Measurements from ENCODE around the gene BCS1L. TPM values are rescaled to one million over a fixed set of nuclear protein-coding genes. Genes with fewer than 3 reads are reported as not detected.

Gene BCS1L
- total RNA-seq, 1 experiment from 2014 or later, result 39.1 TPM

GRCh38 chr2:218671654-218672566, 12.4 kb downstream of the BCS1L start, which contains the start of the genes RNF25 and STK36:
Gene RNF25 (minus strand): TSS chr2:218672002. CDS start chr2:218671970, 32 bp downstream.
Gene STK36 (plus strand): TSS chr2:218672086. CDS start chr2:218672830, 744 bp downstream.
- Mint-ChIP-seq H3K9me3 (no peaks in the 10 kb centered on the region; a peak in 1 of 5 replicates), H3K4me1 (peaks cover 12 to 14% of the 10 kb centered on the region in 2 experiments), H3K27ac (peak within 1 kb of the TSS; percentile 97 to 100 (median 99)), H3K27me3 (ENCODE audit: low read depth) (no peaks in the 10 kb centered on the region; the same call in 1 of the 2 replicates), H3K4me3 (peak within 1 kb of the TSS; percentile 99 to 100), H3K36me3 (ENCODE audit: insufficient read depth in 1 of 3, low read depth in 3 of 3) (peaks cover 8 to 28% (median 23%) of the 10 kb centered on the region in 3 experiments; a peak in 6 of 7 replicates)
- Histone ChIP-seq H3K27ac (ENCODE audit: insufficient read length, low read depth, low read length) (no peak within 1 kb of the TSS), H3K56ac (ENCODE audit: insufficient read length, low read depth, low read length) (no peak within 1 kb of the TSS), H3K27me3 (ENCODE audit: insufficient read depth, low read length) (no peaks in the 10 kb centered on the region), H3K4me2 (ENCODE audit: insufficient read depth, insufficient read length, low read length) (peak within 1 kb of the TSS; percentile 86), H2BK120ac (ENCODE audit: low read depth, low read length, poor library complexity, severe bottlenecking) (no peak within 1 kb of the TSS), H3K4me1 (ENCODE audit: insufficient read depth, low read length) (no peaks in the 10 kb centered on the region), H3K9ac (ENCODE audit: extremely low read depth, insufficient read length, low read length) (peak within 1 kb of the TSS; percentile 84), H3K79me2 (ENCODE audit: insufficient read depth, low read length) (no peaks in the 10 kb centered on the region), H3K4ac (ENCODE audit: low read depth, low read length) (no peak within 1 kb of the TSS), H2BK15ac (ENCODE audit: low read depth, low read length) (no peak within 1 kb of the TSS), H4K91ac (ENCODE audit: insufficient read length, low read depth, low read length) (no peak within 1 kb of the TSS), H2AK5ac (ENCODE audit: insufficient read length, low read length) (no peak within 1 kb of the TSS), H3K79me1 (ENCODE audit: insufficient read depth, low read depth, low read length, poor library complexity, severe bottlenecking) (no peaks in the 10 kb centered on the region), H3K23ac (ENCODE audit: insufficient read length, low read depth, low read length) (no peak within 1 kb of the TSS), H3K9me3 (ENCODE audit: control insufficient read depth, low read depth, low read length) (no peaks in the 10 kb centered on the region), H2AFZ (ENCODE audit: low read length) (peak within 1 kb of the TSS; percentile 63), H2BK20ac (ENCODE audit: low read depth, low read length, poor library complexity, severe bottlenecking) (no peak within 1 kb of the TSS), H3K14ac (ENCODE audit: insufficient read depth, low read length) (peak within 1 kb of the TSS; percentile 82; the same call in 1 of the 2 replicates), H3K23me2 (ENCODE audit: insufficient read length, low read depth, low read length, poor library complexity, severe bottlenecking) (peaks cover 14% of the 10 kb centered on the region), H2BK12ac (ENCODE audit: insufficient read length, low read depth, low read length) (no peak within 1 kb of the TSS), H4K5ac (ENCODE audit: insufficient read length, low read depth, low read length) (no peak within 1 kb of the TSS), H3T11ph (ENCODE audit: low read length) (no peak within 1 kb of the TSS), H3K18ac (ENCODE audit: insufficient read length, low read depth, low read length) (peak within 1 kb of the TSS; percentile 88), H4K20me1 (ENCODE audit: control insufficient read depth, insufficient read depth, insufficient read length) (no peaks in the 10 kb centered on the region), H2BK5ac (ENCODE audit: insufficient read length, low read length) (no peak within 1 kb of the TSS), H4K8ac (replicated peaks; ENCODE audit: insufficient read length, low read depth, low read length) (no peak within 1 kb of the TSS)
- peak; percentile 93 for DNase-seq
- no peak for TF ChIP-seq CTCF (conservative IDR thresholded peaks at IDR 0.05)
- no CpG with 5 or more reads among the region's 49 CpGs for WGBS (ENCODE audit: extremely low coverage, insufficient read length, low lambda C conversion rate)
